Suppressor macrophage treated with lipopolysaccharide for 4 hours (primary cell): ENCODE measurements around the gene DONSON.
"Not testable (repeated sequence)": the region's sequence is repeated elsewhere in the genome, so short reads cannot be mapped to it uniquely, and the experiment has no call there.

Experiments used
- DNase-seq: peaks from one replicate; pipeline ENCODE4 v3.0.0-alpha.2; 2020

The DONSON gene

DNA sequence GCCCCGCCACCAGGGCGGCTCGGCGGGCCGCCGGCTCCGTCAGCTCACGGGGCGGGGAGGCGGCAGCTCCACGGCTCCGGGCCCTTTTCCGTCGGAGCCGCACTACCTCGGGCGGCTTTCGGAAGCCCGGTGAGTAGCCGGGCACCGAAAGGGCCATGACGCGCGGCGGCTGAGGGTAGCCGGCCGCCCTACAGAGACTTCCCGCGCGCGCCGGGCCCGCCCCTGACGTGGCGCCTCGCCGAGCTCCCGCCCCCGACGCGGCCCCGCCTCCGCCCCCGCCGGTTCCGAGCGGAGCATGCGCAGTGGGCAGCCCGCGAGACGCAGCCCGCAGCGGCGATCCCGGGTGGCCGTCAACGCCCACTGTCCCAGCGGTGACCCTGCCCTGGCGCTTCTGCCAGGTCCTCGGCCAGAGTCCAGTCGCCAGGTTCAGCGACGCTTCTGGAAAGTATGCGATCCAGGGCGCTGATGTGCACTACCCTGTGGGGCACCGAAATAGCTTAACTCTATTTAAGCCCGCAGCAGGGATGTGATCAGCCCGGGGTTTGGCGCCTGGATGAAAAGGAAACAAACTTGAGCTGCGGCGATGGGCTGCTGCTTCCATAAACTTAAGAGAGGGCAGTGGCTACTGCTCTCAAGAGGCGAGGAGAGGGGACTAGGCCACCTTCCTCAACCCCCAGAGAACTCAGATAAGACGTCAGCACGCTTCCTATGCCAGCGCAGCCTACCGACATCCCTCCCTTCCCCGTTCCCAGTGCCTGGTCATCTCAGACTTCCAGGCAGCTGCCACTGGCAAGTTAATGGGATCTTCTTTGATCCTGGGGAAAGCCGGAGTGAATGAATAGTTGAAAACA, at the start of gene DONSON:
Gene DONSON (minus strand): TSS at position 200 of the 851 bp plus-strand sequence. CDS start 43 bp downstream, at position 157.
- DNase-seq, result peak; percentile 96

GRCh38 chr21:33634254-33634653, 45.8 kb upstream of the DONSON start:
- DNase-seq, result no peak

- DNase-seq, result not testable (repeated sequence)
These were observed 37.7 kb upstream of the DONSON start for GRCh38 chr21:33626151-33626550.

DNA sequence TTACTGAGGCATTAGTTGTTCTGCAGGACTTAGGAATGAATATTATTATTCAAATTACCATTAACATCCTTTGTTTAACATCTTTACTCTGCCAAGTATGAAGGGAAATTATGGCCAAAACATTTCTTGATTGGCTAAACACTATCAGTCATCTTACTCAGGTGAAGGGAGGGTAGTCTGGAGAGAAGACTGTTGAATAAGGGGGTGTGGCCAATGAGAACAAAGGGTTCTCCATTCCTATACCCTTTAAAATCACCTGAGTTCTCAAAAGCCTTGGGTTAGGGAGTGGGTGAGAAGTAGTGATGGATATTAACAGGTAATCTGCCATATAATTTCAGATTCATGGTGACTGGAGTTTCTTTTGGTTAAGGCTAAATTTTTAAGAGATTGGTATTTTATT, 33.8 kb upstream of the DONSON start:
- DNase-seq, result no peak

DNA sequence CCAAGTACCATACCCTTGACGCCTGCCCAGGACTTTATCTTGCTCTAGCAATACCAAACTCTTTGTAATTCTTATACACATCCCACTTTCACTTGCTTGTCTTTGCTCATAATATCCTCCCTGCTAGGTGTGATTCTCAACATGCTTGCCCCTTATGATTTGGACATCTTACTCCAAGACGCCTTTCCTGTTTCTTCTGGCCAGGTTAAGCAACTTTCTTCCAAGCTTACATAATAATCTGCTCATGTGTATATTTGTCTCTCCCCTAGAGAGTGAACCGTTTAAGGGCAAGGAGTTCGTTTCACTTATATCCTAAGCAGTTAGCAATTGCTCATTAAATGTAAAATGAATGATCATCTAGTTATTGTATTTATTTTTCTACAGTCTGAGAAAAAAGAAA, 31.2 kb upstream of the DONSON start:
- DNase-seq, result peak; percentile 34

DNA sequence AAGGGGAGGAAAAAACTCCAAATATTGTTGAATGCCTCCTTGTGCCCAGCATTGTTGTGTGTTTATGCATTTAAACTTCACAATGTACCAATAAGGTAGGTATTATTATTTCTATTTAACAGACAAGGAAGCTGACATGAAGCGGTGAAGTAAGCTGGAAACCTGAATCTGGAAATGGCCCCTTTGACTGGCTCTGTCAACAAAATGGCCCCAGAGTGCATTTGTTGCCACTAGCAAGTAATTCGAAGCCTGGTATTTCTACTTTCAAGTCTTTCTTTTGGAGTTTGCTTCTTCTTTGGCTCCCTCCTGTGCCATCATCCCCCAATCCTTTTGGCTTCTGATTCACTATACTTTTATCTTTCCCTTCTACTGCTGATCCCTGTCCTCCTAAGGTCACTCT, 29.9 kb upstream of the DONSON start:
- DNase-seq, result no peak

GRCh38 chr21:33617565-33617964, 29.1 kb upstream of the DONSON start:
- DNase-seq, result not testable (repeated sequence)

- no peak for DNase-seq
These were observed 22.7 kb upstream of the DONSON start for GRCh38 chr21:33611006-33611744.

- DNase-seq, result no peak
These were observed 20.1 kb upstream of the DONSON start for GRCh38 chr21:33608559-33608958.

DNA sequence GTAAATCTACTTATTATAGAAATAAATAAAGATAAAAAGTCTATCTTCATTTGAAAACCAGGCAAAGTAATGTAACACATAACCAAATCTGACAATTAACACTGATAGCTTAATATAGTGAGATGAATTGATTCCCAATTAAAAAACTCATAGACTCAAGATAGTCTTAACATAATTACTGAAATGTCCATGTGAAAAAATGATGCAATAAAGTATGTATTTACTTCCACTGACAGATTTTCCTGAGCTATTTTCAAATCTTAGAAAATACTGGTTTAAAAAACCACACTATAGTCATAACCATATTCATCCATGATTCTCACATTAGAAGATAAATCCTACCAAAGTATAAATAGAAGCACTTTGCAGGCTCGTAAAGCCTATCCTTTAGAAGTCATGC, 9.6 kb upstream of the DONSON start:
- no peak for DNase-seq

- DNase-seq, result peak; percentile 32
These were observed 546 bp downstream of the DONSON start for GRCh38 chr21:33587792-33588484.

- no peak for DNase-seq
These were observed 1.6 kb downstream of the DONSON start for GRCh38 chr21:33586927-33587326.

- no peak for DNase-seq
These were observed 4.0 kb downstream of the DONSON start for GRCh38 chr21:33584455-33584854.

DNA sequence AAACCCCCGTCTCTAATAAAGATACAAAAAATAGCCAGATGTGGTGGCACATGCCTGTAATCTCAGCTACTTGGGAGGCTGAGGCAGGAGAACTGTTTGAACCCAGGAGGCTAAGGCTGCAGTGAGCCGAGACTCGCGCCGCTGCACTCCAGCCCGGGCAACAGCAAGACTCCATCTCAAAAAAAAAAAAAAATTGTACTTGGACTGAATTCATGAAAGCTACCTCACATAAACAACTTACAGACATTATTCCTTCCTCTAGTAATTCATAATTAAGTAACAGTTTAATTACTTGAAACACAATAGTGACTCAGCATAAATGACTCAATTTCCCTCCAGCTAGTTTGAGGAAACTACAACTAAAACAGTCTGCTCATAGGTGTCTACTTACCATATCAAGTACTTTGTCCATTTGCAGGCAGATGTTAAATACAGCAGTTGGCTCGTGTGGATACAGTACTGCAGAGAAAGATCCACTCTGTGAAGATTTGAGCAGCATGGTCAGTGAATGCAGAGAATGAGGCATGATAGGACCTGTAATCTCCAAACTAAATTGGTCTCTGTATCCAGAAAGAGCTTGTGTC, 9.4 kb downstream of the DONSON start:
- DNase-seq, result peak; percentile 16

DNA sequence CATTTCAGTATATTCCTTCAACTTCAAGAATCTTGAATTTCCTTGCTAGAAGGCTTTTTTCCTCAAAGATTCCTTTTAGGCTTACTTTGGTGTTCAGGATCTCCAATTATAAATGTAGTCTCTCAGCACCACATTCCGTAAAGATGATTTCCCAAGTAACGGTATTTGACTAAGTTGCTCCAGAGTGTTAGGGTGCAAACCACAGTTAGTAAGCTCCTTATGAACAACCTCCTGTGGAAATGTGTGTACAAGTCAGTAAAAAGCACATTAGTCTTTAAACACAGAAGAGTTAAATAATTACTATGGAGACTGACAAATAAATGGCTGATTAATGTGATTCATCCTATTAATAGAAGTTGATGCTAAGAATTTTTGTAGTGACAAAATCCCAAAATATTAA, 10.3 kb downstream of the DONSON start:
- DNase-seq, result no peak

DNA sequence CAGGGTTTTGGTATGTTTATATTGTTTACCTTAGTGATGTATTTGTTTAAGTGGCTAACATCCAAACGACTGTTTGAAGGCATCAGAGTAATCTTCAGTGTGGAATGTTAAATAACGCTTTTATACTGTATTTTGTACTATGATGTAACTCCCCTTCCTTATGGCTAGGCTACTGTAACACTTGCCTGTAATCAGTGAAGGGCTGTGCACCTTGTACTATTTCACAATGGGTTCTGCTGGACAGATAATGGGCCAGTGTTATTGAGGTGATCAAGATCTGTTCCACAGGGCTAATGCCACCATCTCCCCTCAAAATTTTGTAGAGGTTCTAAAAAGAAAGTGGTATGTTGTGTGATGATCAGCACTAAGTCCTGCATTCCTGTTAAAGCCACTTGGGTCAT, 11.7 kb downstream of the DONSON start:
- not testable (repeated sequence) for DNase-seq

- no peak for DNase-seq
These were observed 16.1 kb downstream of the DONSON start for GRCh38 chr21:33572350-33572749.

DNA sequence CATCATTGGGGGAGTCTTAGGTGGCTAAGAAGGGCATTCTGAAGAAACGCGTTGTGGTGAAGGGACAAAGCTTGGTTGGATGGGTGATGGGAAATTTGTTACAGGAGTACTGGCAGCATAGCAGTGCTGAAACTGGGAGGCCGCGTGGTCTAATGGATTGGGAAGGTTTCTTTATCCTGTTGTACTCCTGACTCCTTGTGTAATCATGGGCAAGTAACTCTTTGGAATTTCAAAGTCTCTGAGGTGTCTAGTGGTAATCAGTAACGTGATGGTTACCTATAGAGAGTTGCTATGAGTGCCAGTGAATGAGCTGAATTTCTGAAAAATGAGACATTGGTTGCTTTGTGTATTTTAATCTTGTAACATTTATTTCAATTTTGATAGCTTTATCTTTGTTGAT, 18.5 kb downstream of the DONSON start:
- DNase-seq, result no peak

- no peak for DNase-seq
These were observed 20.0 kb downstream of the DONSON start for GRCh38 chr21:33568448-33568847.

- DNase-seq, result no peak
These were observed 20.6 kb downstream of the DONSON start for GRCh38 chr21:33567914-33568313.

- DNase-seq, result no peak
These were observed 22.0 kb downstream of the DONSON start for GRCh38 chr21:33566514-33566913.

GRCh38 chr21:33562389-33562788, 26.1 kb downstream of the DONSON start:
- no peak for DNase-seq

GRCh38 chr21:33561373-33561772, 27.1 kb downstream of the DONSON start:
- DNase-seq, result no peak
